T-helper 2 cell treated with Interferon-gamma antibody and Interleukin-4, amounts not matched to agents 100 ng/mL and 5 ng/mL, for 36 hours (primary cell): Measurements from ENCODE around the gene CHD2. TPM values are rescaled to one million over a fixed set of nuclear protein-coding genes. Genes with fewer than 3 reads are reported as not detected.

ENCODE experiments used
- intact Hi-C: fragments of 100-400 bp; cut with micrococcal nuclease; formaldehyde crosslinking; loops from one replicate; pipeline ENCODE4 v1.15.1; 2023
- total RNA-seq: library from RNA; stranded (reverse); gene quantifications from 2 replicates; pipeline ENCODE4 v1.2.3, GENCODE V29; 2022

CHD2 gene
- total RNA-seq, 1 donor from 2014 or later: 130 TPM

DNA sequence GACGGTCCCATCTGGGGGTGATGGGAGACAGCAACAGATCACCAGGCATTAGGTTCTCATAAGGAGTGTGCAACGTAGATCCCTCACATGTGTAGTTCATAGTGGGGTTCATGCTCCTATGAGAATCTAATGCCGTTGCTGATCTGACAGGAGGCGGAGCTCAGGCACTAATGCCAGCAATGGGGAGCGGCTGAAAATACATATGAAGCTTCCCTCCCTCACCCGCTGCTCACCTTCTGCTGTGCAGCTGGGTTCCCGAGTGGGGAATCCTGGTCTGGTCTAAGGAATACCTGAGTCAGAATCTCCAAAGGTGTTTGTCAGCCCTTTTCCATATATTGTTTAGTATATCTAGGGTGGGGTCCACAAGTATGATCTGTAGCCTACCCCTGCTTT, 52.3 kb downstream of the CHD2 start:
- intact Hi-C loops: no loop called here

- intact Hi-C loops: no loop called here
Observed at GRCh38 chr15:92953566-92953965, 53.4 kb downstream of the CHD2 start.

DNA sequence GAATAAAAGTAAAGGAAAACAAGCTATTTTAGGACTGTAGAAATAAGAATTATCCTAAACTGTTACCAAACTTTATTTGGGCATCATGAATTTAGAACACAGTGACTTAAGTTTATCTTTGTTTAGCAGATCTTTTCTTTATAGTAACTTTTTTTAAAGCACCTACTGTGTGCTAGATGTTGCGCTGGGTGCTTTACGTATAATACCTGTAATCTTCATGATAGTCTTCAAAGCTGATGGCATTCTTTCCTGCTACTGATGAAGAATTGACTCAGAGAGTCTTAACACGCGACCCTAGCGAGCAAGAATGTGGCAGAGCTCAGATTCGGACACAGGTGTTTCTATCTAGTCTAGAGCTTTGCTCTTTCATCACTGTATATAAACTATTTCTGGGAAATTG, 53.9 kb downstream of the CHD2 start:
- intact Hi-C loops: no loop called here

DNA sequence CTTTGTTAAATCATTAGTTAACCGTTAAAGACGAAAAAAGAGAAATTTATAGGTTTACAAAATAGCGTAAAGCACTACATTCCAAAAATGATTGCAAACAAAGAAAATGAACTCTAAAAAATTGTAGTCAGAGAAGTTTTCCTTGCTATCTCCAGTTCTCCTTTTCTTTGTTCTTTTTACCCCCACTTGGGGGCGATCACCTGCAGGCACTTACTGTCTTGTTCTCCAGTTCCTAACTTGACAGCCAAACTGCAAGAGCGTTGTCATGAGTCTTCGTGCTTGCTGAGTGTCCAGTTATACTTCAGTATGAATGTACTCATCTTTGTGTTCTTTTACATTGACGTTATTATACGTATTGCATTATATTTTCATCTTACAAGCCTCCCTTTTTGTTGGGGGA, 54.5 kb downstream of the CHD2 start:
- intact Hi-C loops: no loop called here

GRCh38 chr15:92955706-92956105, 55.6 kb downstream of the CHD2 start:
- intact Hi-C loops: no loop called here

GRCh38 chr15:92958105-92958504, 58.0 kb downstream of the CHD2 start:
- intact Hi-C loops: no loop called here

- intact Hi-C loops: no loop called here
Observed at GRCh38 chr15:92959219-92959618, 59.1 kb downstream of the CHD2 start.

DNA sequence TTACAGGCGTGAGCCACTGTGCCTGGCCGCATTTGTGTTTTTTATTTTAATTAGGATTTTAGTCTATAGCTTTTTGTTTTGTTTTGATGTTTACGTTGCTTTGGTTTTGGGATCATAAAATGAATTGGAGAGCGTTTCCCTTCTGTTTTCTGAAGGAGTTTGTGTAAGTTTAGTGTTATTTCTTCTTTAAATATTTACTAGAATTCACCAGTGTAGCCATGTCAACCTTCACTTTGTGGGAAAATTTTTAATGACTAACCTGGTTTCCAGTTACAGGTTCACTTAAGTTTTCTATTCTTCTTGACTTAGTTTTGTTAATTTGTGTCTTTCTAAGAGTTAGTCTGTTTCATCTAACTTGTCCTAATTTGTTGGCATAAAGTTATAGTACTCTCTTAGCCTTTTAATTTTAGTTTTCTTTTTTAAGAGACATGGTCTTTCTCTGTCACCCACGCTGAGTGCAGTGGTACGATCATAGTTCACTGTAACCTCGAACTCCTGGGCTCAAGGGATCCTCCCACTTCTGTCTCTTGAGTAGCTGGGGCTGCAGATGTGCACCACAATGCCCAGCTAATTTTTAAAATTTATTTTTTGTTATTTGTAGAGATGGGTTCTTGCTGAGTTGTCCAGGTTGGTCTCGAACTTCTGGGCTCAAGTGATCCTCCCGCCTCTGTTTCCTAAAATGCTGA, 61.0 kb downstream of the CHD2 start:
- intact Hi-C loops: no loop called here

GRCh38 chr15:92962914-92963313, 62.8 kb downstream of the CHD2 start:
- intact Hi-C loops: no loop called here

DNA sequence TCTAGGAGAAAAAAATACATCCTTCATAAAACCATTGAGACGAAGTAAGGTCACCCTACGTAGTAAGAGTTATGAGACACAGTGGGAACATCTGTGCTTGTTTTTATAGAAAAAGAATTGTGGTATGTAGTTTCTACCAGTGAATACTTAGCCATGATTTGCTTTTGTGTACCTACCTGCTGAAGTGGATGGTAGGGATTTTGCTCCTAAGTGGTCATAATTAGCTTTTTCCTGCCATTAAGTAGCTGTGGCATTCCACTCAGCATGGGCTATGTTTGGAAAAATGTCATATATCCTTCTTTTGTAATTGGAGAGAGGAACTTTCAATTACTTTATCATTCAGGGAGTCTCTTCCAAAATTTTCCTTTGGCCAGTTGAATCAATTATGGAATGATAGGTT, 63.7 kb downstream of the CHD2 start:
- intact Hi-C loops: no loop called here

GRCh38 chr15:92968926-92969651, 69.0 kb downstream of the CHD2 start:
- intact Hi-C loops: no loop called here

- intact Hi-C loops: loop anchor here (5.0 kb wide), 1 partner anchor 37 kb away; no protein-coding TSS in a partner anchor
Observed at GRCh38 chr15:92970656-92971055, 70.5 kb downstream of the CHD2 start.

GRCh38 chr15:92971081-92971480, 71.0 kb downstream of the CHD2 start:
- intact Hi-C loops: loop anchor here (5.0 kb wide), 1 partner anchor 36 kb away; no protein-coding TSS in a partner anchor

- intact Hi-C loops: loop anchor here (5.0 kb wide), 1 partner anchor 36 kb away; no protein-coding TSS in a partner anchor
Observed at GRCh38 chr15:92971713-92972112, 71.6 kb downstream of the CHD2 start.

GRCh38 chr15:92974183-92974915, 74.2 kb downstream of the CHD2 start:
- intact Hi-C loops: loop anchor here (5.0 kb wide), 1 partner anchor 33 kb away; no protein-coding TSS in a partner anchor

GRCh38 chr15:92979011-92979701, 79.0 kb downstream of the CHD2 start:
- intact Hi-C loops: loop anchor here (5.0 kb wide), 1 partner anchor 37 kb away; no protein-coding TSS in a partner anchor

DNA sequence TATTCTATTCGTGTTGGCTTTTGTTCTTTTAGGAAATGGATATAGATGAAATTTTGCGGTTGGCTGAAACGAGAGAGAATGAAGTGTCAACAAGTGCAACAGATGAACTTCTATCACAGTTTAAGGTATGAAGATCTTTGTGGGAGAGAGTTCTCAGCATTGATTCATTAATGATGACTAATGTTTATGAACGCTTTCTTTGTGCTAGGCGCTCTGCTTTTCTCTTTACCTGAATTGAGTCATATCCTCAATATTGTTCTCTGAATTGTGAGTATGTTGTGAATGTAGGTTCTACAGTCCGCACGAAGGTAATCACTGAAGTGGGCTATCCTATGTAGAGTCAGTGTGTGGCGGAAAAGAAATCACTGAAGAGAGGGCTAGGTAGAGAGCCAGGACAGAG, 81.2 kb downstream of the CHD2 start:
- intact Hi-C loops: loop anchor here (10.0 kb wide), 1 partner anchor 187 kb away; no protein-coding TSS in a partner anchor

DNA sequence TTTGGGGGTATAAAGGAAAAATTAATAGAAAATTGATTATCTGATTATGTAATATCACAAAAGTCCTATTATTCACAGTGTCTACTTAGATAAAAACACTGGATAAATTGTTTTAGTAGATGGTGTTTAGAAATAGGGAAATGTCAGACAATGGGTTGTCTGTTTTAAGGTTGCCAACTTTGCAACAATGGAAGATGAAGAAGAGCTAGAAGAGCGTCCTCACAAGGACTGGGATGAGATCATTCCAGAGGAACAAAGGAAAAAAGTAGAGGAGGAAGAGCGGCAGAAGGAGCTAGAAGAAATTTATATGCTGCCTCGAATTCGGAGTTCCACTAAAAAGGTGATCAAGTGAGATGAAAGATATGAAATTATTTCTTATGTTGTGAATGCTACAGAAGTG, 84.0 kb downstream of the CHD2 start:
- intact Hi-C loops: loop anchor here (10.0 kb wide), 1 partner anchor 189 kb away; no protein-coding TSS in a partner anchor

DNA sequence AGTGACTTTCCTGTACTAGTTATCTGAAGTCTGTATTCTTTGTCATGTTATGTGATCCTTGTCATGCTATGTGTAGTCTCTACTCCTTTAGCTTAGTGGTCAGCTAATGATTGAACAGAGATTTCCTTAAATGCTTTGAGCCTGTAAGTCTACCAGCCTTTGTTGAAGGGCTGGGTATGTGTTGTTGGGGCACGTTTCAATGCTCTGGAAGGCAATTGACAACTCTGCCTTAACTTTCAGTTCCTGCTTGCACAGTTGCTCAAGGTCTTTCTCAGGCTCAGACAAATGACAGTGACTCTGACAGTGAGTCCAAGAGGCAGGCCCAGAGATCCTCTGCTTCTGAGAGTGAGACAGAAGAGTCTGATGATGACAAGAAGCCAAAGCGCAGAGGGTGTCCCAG, 89.3 kb downstream of the CHD2 start:
- intact Hi-C loops: loop anchor here (5.0 to 10.0 kb wide), 2 partner anchors 52 to 195 kb away; no protein-coding TSS in a partner anchor

DNA sequence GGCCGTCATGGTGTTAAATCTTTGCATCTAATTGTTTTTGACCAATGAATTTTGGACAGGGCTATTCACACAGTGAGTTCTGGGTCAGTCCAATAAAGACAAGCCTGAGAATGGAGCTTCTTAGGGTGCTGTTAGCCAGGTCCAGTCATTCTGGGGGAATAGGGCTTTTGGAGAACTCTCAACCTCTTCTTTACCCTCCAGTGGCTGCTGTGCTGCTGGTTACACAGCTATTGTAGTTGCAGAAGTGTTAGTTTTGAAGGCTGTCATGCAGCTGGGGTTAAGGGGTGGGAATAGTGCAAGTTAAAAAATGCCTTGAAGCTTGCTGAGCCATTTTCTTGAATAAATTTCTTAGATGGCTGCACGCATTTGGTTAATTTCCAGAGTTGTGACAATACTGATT, 89.9 kb downstream of the CHD2 start:
- intact Hi-C loops: no loop called here

- intact Hi-C loops: no loop called here
Observed at GRCh38 chr15:92992720-92993119, 92.6 kb downstream of the CHD2 start.
